ENCODE data around the gene SPATC1L.

Gene SPATC1L

DNA sequence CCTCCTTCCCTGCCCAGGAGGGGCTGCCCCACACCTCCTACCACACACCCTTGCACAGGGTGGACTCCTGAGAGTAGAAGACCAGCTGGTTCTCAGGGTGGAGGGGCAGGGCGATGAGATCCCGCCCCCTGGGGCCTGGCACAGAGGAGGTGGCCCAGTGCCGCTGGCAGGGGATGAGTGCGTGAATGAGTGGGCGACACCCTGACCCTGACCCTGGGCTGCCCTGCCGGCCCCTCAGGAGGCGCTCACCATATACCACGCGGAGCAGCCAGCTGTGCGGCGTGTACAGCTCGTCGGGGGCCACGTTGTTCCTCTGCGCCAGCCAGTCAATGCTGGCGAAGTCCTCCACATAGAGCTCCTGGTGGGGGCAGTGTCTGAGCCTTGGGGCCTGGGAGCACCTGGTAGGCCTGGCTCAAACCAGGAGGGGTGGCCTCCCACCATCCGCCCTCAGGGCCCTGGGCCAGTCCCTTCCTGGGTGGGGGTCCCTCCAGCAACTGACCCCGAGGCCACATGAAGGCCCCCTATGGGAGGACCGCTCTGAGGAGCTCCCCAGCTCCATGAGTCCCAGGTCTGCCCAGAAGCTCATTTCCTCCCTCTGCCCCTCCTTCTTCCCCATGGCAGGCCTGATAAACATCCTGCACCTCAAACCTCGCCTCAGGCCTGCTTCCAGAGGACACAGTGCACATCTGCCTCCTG lies 31.3 kb upstream of the SPATC1L start:
- FAIRE-seq: no peak

GRCh38 chr21:46214478-46215340 lies 30.4 kb upstream of the SPATC1L start:
- DNase-seq (ENCODE audit: insufficient read length, low spot score): no peak
- FAIRE-seq: no peak

More for the DNA sequence above, 31.3 kb upstream of the SPATC1L start:
- no peak for DNase-seq (ENCODE audit: insufficient read length, low spot score)

DNA sequence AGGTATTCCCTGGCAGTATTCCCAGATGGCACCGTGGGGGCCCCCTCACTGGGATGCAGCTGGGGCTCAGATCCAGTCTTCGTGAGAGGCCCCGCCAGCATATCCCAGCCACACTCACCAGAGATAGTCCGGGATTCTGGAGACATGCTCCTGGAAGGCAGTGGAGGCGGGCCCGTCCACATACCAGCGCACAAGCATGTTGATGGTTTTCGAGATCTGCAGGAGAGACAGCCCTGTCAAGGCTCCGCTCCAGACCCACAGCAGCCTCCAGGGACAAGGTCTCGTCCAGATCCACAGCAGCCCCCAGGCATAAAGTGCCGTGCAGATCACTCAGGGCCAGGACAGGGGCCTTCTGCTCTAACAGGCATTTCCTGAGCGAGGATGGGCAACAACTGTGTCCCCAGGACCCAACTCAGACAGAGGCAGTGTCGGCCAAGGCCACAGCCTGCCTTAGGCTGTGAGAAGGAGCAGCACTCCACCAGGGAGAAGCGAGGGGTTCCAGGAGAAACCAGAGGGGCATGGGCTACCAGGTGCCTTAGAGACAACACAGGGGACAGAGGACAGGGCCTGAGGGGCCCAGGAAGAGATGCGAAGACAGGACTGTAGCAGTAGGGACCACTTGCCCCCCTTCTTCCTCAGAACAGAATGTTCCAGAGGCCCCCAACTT lies 29.5 kb upstream of the SPATC1L start:
- no peak for FAIRE-seq

DNA sequence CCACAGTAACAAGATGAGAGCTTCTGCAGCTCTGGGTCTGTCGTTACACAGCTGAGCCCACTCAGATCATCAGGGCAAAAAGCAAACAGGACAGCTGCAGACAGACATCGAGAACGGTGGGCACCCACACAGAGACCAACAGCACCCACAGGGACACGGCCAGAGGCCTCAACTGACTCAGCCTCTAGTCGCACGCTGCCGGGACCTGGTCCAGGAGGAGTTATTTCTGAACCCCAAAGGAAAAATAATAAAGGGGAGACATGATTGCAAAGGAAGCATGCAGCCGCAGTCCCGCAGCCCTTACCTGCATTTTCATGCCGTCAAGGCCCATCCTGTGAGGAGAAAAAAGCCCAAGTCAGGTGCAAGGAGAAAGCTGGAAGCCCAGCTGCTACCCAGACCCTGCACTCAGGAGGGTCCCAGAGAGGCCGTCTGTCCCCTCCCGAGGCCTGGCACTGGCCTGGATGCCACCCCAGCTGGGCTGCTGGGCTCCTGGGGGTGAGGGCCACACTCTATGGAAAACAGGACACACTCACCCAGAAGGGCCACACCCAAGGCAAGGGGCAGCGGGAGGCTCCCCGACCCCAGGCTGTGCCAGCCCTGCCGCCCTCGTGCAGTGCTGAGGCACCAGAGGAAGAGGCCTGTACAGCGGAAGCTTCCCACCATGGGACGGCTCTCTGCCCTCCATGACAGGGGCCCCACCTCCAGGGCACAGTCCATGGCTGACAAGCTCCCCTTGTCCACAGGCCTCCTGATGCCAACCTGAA lies 28.6 kb upstream of the SPATC1L start:
- DNase-seq (ENCODE audit: insufficient read length, low spot score): no peak
- no peak for FAIRE-seq

More for the DNA sequence above, 29.5 kb upstream of the SPATC1L start:
- no peak for DNase-seq (ENCODE audit: insufficient read length, low spot score)

GRCh38 chr21:46211786-46212720 lies 27.8 kb upstream of the SPATC1L start:
- FAIRE-seq (no peak), DNase-seq (ENCODE audit: insufficient read length, low spot score) (no peak)

DNA sequence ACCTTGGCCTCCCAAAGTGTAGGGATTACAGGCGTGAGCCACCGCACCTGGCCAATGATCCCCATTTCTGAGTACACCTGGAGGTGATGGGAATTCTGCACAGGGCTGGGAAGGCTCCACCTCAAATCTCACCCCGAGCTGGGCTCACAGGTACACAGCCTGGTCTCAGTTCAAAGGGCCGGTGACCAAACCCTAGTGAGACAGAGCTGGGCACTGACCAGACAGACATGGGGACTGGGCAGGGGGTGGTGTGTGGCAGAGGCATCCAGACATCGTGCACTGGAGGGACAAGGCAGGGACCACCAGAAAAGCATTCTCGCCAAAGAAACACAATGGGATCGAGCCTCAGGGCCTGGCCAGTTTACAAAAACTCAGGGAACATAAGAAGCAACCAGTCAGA lies 27.1 kb upstream of the SPATC1L start:
- DNase-seq (ENCODE audit: insufficient read length, low spot score) (no peak), FAIRE-seq (no peak)

- DNase-seq (ENCODE audit: insufficient read length, low spot score) (no peak), FAIRE-seq (no peak)
Measured at GRCh38 chr21:46210378-46211136, 26.3 kb upstream of the SPATC1L start.

DNA sequence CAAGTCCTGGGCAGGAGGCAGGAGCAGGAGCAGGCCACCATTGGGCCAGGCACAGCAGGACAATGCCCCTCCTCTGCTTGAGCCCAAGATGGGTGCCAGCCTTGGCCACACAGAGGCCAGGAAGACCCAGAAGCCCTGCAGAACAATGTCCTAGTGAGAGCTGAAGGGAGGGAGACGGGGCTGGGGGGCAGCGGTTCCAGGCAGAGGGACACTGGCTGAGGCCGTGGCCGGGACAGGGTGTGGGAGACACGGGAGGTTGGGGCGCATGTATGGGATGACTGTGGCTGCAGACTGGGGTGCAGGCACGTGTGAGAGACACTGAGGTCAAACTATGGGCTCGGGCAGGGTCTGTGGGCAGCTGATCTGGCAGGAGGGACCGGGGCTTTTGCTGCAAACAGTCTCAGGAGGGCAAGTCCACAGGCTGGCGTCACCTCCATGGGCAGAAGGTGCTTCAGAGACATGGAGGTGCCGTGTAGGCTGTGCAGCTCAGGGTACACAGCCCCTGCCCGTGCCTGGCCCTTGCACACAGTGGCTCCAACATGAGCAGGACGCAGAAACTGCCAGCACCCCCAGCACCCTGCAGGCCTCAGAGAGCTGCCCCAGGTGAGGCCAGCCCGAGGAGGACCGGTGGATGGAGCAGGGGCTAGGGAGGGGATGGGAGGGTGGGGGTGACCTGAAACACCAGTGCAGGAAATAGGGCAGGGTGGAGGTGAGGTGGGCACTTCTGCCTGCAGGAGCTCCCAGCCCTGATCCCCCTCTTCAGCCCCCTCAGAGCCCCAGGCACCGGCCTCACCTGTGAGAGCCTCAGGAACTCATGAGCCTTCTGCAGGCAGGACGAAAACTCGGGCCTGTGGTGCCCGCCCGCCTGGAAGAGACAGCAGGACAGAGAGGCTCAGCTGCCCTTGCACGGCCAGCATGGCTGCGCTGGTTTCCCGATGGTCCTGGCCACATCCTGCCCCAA lies 24.8 kb upstream of the SPATC1L start:
- DNase-seq (ENCODE audit: insufficient read length, low spot score) (no peak), FAIRE-seq (no peak)

DNA sequence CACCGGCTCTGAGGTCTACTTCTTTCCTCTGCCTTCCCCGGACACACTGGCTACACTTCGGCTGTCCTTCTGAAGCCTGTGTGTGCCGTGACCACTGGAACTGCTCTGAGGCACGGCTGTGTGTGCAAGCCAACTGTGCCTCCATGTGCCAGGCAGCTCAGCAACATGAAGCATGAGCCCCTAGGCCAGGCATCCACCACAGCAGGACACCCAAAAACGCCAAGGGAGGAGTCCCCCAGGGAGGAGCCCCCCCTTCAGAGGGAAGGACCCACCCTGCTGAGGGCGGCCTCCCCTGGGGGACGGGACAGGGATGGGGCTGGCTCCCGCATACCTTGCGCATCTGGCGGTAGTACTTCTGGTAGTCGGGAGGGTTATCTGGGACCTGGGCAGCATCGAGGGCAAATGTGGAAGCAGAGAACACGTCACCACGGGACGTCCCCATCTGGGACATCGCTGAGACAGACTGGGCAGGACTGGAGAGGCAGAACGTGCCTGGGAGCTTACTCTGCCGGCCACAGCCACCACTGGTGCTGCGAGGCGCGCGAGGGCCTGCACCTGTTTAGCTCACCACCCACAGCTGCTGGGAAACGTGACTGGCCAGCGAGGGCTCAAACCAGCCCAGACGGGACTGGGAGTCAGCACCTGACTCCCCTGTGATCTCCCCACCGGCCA lies 23.8 kb upstream of the SPATC1L start:
- no peak for DNase-seq (ENCODE audit: insufficient read length, low spot score)
- no peak for FAIRE-seq

DNA sequence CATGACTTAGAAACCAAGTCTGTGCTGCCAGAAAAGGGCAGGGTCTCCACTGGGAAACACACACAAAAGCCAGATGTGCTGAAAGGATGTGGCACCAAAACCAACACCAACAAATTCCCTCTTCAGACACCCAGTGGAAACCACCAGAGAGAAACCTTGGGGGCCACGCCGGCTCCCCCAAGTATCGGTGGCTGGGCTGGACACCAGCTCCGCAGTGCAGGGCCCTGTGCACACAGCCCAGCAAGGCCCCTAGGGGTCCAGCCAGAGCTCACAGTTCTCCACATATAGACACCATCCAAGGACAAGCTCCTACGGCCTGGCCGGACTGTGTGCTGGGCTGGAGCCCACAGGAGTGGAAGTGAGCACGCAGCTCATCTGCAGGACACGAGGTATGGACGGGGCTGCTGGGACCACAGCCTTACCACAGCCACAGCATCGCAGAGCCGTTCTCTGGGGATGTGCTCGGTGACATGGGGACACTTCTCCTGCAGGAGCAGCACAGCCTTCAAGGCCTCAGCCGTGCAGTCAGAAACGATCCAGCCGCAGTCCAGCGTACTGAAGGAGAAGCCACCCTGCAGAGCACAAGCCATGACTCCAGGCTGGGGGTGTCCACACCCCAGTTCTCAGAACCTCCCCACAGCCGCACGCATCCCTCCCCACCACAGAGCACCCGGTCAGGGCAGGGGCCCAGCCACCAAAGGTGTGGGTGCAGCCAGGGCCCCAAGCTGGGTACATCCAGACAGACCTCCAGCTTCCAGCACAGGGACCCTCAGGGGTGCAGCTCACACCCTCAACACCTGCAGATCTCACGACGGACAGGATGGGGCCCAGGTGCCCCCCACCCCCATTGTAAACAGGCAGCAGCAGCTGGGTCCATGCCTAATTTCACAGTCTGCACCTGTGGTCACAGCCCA lies 23.0 kb upstream of the SPATC1L start:
- DNase-seq (ENCODE audit: insufficient read length, low spot score) (no peak), FAIRE-seq (no peak)

DNA sequence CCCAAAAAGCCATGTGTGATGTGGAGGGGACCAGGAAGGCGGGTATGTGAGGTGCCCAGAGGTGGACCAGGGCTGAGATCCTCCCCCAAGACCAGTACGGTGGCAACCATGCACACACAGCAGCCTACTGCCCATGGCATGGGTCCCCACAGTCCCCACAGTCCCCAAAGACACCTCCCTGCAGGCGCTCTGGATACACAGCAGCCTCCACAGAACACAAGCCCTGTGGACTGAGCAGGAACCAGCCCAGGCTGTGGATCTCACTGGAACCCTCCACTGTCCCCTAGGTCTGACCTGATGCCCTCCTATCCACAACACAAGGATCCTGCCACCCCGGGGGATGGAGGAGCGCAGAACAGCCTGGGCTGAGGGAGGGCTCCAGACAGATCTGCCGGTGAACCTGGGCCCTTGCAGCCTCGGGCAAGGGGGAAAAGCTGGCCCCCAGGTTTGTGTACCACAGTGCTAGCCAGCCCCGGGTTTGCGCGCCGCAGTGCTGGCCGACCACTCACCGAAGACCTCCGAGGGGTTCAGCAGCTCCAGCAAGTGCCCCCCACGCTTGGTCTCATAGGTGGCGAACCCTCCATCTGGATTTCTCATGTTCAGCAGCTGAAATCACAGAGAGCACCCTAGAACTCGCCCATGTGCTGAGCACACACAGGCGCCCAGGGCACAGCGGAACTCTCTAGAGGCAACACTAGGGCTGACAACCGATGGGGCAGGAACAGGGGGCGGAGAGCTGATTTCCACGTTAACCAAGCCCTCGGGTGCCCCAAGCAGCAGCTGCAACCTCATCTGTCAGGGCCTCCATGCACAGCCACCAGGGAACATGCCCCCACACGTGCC lies 22.1 kb upstream of the SPATC1L start:
- FAIRE-seq: no peak

DNA sequence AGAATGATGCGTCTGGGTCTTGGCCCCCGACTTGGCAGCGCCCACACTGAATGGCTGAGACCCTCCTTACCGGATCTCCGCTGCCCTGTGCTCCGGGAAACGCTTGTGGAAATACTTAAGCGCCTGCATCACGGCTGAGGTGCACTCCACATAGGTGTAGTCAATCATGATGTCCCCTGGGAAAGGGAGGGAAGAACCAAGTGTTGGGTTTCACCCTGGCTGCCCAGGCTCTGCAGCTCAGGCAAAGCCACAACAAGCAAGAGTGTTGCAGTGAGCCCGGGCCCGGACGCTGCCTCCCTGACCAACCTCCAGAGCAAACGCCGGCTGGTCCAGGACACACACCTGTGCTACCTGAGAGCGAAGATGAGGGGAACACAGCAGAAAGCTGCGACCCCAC lies 21.5 kb upstream of the SPATC1L start:
- FAIRE-seq (no peak), DNase-seq (ENCODE audit: insufficient read length, low spot score) (no peak)

More for the DNA sequence above, 22.1 kb upstream of the SPATC1L start:
- DNase-seq (ENCODE audit: insufficient read length, low spot score): no peak

- FAIRE-seq: no peak
- no peak for DNase-seq (ENCODE audit: insufficient read length, low spot score)
Measured at GRCh38 chr21:46205166-46205565, 20.9 kb upstream of the SPATC1L start.

DNA sequence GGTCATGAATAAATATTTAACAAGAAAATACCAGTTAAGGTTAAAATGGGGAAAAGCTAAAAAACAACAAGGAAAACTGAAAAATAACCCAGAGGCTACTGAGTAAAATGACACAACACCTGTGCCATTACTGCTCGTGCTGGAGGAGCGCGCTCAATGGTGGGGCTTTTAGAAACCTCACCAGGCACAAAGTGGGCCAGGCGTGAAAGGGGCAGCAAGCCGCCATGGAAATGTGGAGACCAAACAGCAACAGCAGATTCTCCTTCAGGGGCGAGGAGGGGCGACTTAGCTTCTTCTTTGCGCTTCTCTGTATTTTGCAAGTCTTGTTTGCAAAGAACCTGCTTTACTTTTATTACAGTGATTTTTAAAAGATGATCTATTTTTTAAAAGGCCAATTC lies 18.9 kb upstream of the SPATC1L start:
- FAIRE-seq (no peak), DNase-seq (ENCODE audit: insufficient read length, low spot score) (no peak)

DNA sequence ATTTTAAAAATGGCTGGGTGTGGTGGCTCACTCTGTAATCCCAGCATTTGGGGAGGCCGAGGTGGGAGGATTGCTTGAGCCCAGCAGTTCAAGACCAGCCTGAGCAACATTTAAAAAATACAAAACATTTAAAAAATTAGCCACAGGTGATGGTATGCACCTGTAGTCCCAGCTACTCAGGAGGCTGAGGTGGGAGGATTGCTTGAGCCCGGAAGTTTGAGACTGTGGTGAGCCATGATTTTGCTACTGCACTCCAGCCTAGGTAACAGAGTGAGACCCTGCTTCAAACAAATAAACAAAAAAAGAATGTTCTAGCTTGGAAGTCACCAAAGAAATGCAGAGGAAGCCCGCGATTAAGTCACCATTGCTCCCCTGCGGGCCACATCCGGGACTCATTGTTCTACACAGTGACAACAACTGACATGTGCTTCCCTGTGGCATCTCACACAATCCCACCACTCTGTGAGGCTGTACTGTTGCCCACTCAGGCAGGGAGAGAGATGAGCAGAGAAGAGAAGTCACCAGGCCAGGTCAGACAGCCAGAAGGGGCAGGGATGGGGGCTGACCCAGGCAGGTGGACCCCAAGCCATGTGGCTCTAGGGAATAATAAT lies 18.4 kb upstream of the SPATC1L start:
- no peak for FAIRE-seq
- DNase-seq (ENCODE audit: insufficient read length, low spot score): no peak

Data from HTR-8/SVneo (cell line).